Suprapubic skin (tissue), 3 donors: ENCODE data around the gene OR11H1.
"Not testable (repeated sequence)": the region's sequence is repeated elsewhere in the genome, so short reads cannot be mapped to it uniquely, and the experiment has no call there.

ENCODE experiments used
- CTCF ChIP-seq, 2 donors: fragments of 200-600 bp in 1 of 2; fragments of 450-650 bp in 1 of 2; sonication (generic) in 1 of 2; IDR thresholded peaks; one replicate each; pipeline ENCODE4 v1.5.1; 2016 to 2019; ENCODE audit warnings: antibody characterized with exemption in 2 of 2, mild to moderate bottlenecking in 1 of 2, moderate library complexity in 1 of 2
- EP300 ChIP-seq: sonication (generic); formaldehyde crosslinking; IDR thresholded peaks from one replicate; pipeline ENCODE4 v1.6.1; 2017; ENCODE audit warnings: antibody characterized with exemption

GRCh38 chr22:15509967-15510366, 18.0 kb upstream of the OR11H1 start:
- TF ChIP-seq CTCF (IDR thresholded peaks at IDR 0.05); EP300: not testable (repeated sequence)
